DND-41 (cell line): ENCODE measurements around the gene TAS1R2.

ENCODE experiments used
- ATAC-seq: fragments of 200-7000 bp; cut with Tn5 transposase; 3 replicates; pipeline ENCODE4 v1.9.1; 2021; ENCODE audit warnings: low read depth; ENCODE audit not compliant: insufficient read depth
- DNase-seq: peaks from one replicate; pipeline ENCODE4 v3.0.0-alpha.2; 2020
- H2AFZ ChIP-seq: 2 replicates; pipeline ENCODE4 v1.6.0; 2012; ENCODE audit warnings: low read depth, low read length
- H3K27ac ChIP-seq: 2 replicates; pipeline ENCODE4 v1.5.1; 2012; ENCODE audit warnings: low read length, inconsistent platforms
- H3K27me3 ChIP-seq: fragments of 200-600 bp; sonication (generic); 2 replicates; pipeline ENCODE4 v1.6.0; 2012; ENCODE audit warnings: low read length, mild to moderate bottlenecking, inconsistent platforms; ENCODE audit not compliant: insufficient read depth, poor library complexity
- H3K36me3 ChIP-seq: 2 replicates; pipeline ENCODE4 v1.5.1; 2012; ENCODE audit warnings: low read length, inconsistent platforms; ENCODE audit not compliant: insufficient read depth
- H3K4me1 ChIP-seq: 2 replicates; pipeline ENCODE4 v1.5.1; 2012; ENCODE audit warnings: mild to moderate bottlenecking, low read length; ENCODE audit not compliant: insufficient read depth
- H3K4me2 ChIP-seq: 2 replicates; pipeline ENCODE4 v1.6.0; 2012; ENCODE audit warnings: mild to moderate bottlenecking, moderate library complexity, low read length, inconsistent platforms; ENCODE audit not compliant: insufficient read depth
- H3K4me3 ChIP-seq, 2 experiments: fragments of 200-600 bp in 1 of 2; shearing (Covaris generic) in 1 of 2; 2 replicates each; pipeline ENCODE4 v1.5.1; 2012 to 2016; ENCODE audit warnings: inconsistent platforms in 2 of 2, low read length in 2 of 2, mild to moderate bottlenecking in 2 of 2, low read depth in 1 of 2, moderate library complexity in 1 of 2
- H3K79me2 ChIP-seq: 2 replicates; pipeline ENCODE4 v1.6.0; 2012; ENCODE audit warnings: low read length, inconsistent platforms; ENCODE audit not compliant: insufficient read depth
- H3K9ac ChIP-seq: 2 replicates; pipeline ENCODE4 v1.6.0; 2012; ENCODE audit warnings: low read depth, mild to moderate bottlenecking, inconsistent platforms, low read length, moderate library complexity
- H3K9me3 ChIP-seq: 2 replicates; pipeline ENCODE4 v1.5.1; 2012; ENCODE audit warnings: low read length, moderate library complexity, mild to moderate bottlenecking, inconsistent platforms; ENCODE audit not compliant: insufficient read depth, severe bottlenecking
- H4K20me1 ChIP-seq: 2 replicates; pipeline ENCODE4 v1.6.0; 2012; ENCODE audit warnings: low read length; ENCODE audit not compliant: insufficient read depth
- CTCF ChIP-seq: IDR thresholded peaks from 2 replicates; pipeline ENCODE4 v1.5.1; 2012; ENCODE audit warnings: borderline replicate concordance, low read length, moderate library complexity, mild to moderate bottlenecking; ENCODE audit not compliant: poor library complexity, severe bottlenecking; ENCODE audit errors: extremely low read depth
- EZH2 ChIP-seq: IDR thresholded peaks from 3 replicates; pipeline ENCODE4 v1.6.1; 2012; ENCODE audit warnings: borderline replicate concordance, low read depth, mild to moderate bottlenecking, moderate library complexity, low read length, inconsistent platforms; ENCODE audit not compliant: severe bottlenecking

Gene TAS1R2

DNA sequence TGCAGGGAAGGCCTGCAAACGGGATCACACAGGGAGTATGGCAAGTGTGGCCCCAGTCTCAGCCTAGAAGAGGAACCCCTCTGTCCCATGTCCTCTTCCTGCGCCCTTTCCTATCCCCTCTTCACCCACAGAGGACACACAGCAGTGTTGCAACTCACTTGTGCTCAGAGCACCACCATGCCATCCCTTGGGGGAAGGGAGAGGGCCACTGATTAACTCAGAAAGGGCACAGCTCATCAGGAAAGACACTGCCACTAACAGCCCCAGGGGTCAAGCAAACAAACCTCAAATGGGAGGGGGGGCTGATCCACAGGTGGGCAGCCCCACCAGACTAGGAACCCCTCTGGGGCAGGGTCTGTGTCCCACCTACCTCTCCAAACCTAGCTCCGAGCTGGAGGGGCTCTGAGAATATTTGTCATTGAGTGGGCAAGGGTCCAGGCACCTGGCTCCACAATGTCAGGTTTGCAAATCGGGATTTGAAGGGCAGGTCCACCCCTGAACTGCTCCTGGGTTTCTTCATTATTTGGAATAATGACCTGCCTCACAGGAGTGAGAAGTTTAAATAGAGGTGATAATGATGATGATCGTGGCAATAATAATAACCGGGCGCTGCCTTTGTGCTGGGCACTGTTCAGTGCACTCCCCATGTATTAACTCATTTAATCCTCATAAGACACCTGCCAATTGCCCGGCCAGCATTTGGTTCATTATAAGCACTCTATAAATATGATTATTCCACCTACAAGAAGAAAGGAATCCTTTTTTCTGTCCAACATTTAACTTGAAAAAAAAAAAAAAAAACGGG is 41.9 kb upstream of the TAS1R2 start:
- peaks cover 5% of the 10 kb centered on the region; the same call in 1 of the 2 replicates for H4K20me1 ChIP-seq
- peaks cover 32% of the 10 kb centered on the region for H3K4me1 ChIP-seq
- H3K27ac ChIP-seq = no peak overlapping the region
- ATAC-seq = no peak
- H3K9me3 ChIP-seq = no peaks in the 10 kb centered on the region
- H3K79me2 ChIP-seq = no peaks in the 10 kb centered on the region
- H3K27me3 ChIP-seq = no peaks in the 10 kb centered on the region
- peak overlapping the region; percentile 81 to 92 for H3K4me3 ChIP-seq
- no peak for DNase-seq
- H3K9ac ChIP-seq = peak overlapping the region; percentile 75
- H3K4me2 ChIP-seq = peak overlapping the region; percentile 87
- TF ChIP-seq EZH2 (no peak), CTCF (no peak)
- H2AFZ ChIP-seq = peak overlapping the region; percentile 68
- no peaks in the 10 kb centered on the region for H3K36me3 ChIP-seq

DNA sequence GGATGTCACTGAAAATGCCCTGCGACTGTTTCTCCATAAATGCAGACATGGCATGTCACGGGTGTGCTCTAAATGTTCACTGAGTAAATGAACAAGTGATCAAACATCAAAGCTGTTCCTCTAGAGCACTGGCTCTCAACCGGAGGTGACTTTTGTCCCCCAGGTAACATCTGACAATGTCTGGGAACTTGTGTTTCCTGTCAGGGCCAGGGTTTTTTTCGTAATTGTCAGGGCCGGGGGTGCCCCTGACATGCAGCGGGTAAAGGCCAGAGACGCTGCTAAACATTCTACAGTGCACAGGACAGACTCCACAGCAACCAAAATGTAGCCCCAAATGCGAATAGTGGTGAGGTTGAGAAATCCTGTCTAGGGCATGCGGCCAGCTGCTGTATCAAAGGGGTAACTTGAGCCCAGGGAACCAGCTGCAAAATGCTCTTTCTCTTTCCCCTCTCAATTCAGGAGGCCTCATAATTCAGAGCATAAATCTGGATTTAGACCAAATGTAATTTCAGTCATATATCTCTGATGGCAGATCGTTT is 40.9 kb upstream of the TAS1R2 start:
- Histone ChIP-seq H3K4me1 (peaks cover 32% of the 10 kb centered on the region), H3K4me3 (no peak overlapping the region)
- ATAC-seq = no peak

DNA sequence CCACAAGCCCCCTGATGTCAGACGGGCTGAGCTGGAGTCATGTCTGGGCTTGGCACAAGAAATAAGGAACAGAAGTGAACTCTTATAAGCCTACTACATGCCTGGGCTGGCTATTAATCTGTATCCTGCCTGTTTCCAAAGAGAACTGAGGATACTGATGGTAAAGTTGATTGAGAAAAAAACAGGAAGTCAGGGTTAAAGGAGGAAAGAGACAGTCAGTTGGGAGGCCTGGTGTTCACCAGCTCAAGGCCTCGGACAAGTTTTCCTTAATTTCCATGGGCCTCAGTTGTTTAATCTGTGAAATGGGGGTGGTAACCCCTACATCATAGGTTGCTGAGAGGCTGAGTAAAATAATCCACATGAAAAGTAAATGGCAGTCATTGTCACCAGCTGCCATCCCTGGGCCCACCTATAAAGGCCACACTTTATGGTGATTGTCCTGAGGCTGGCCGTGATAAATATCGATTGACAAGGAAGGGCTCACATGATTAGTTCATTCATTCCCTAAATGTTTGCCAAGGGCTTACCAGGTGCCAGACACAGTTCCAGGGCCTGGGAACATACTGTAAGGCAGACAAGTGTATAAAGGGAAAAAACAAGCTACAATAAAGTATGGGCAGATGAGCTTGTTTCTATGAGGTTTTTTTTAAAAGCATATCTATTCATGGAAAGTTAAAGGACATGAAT is 40.0 kb upstream of the TAS1R2 start:
- ATAC-seq = no peak
- H3K4me3 ChIP-seq = no peak overlapping the region

More for the DNA sequence above, 40.9 kb upstream of the TAS1R2 start:
- H3K27ac ChIP-seq = no peak overlapping the region
- no peak overlapping the region for H2AFZ ChIP-seq
- H4K20me1 ChIP-seq = peaks cover 5% of the 10 kb centered on the region; the same call in 1 of the 2 replicates
- H3K9me3 ChIP-seq = no peaks in the 10 kb centered on the region
- no peak overlapping the region for H3K4me2 ChIP-seq
- H3K27me3 ChIP-seq = no peaks in the 10 kb centered on the region
- no peak overlapping the region for H3K9ac ChIP-seq
- no peaks in the 10 kb centered on the region for H3K36me3 ChIP-seq
- TF ChIP-seq EZH2 (no peak), CTCF (no peak)
- no peaks in the 10 kb centered on the region for H3K79me2 ChIP-seq
- DNase-seq = no peak

More for the DNA sequence above, 40.0 kb upstream of the TAS1R2 start:
- no peak for DNase-seq
- TF ChIP-seq EZH2 = no peak
- TF ChIP-seq CTCF = no peak
- H3K27me3 ChIP-seq = no peaks in the 10 kb centered on the region
- H3K9ac ChIP-seq = no peak overlapping the region
- peaks cover 5% of the 10 kb centered on the region; the same call in 1 of the 2 replicates for H4K20me1 ChIP-seq
- no peaks in the 10 kb centered on the region for H3K36me3 ChIP-seq
- H3K79me2 ChIP-seq = no peaks in the 10 kb centered on the region
- H3K27ac ChIP-seq = no peak overlapping the region
- no peaks in the 10 kb centered on the region for H3K9me3 ChIP-seq
- H3K4me2 ChIP-seq = no peak overlapping the region
- H2AFZ ChIP-seq = no peak overlapping the region
- H3K4me1 ChIP-seq = peaks cover 32% of the 10 kb centered on the region
